IMR-90 (cell line): ENCODE data around the gene CCDC63.

Experiments used
- CEBPB ChIP-seq: IDR thresholded peaks from 2 replicates; pipeline ENCODE4 v1.6.1; 2012; ENCODE audit warnings: low read depth, low read length, improper control_type of control experiment
- MAFK ChIP-seq: IDR thresholded peaks from 2 replicates; pipeline ENCODE4 v1.6.1; 2012; ENCODE audit warnings: low read depth, low read length, improper control_type of control experiment
- NFE2L2 ChIP-seq: fragments of 150-350 bp; IDR thresholded peaks from 2 replicates; pipeline ENCODE4 v1.6.1; 2016; ENCODE audit warnings: low read depth, mild to moderate bottlenecking, low read length
- POLR2A ChIP-seq: IDR thresholded peaks from 2 replicates; pipeline ENCODE4 v1.6.1; 2012; ENCODE audit warnings: mild to moderate bottlenecking, low read depth, low read length
- RFX5 ChIP-seq: IDR thresholded peaks from 2 replicates; pipeline ENCODE4 v1.8.0; 2012; ENCODE audit warnings: low read depth, mild to moderate bottlenecking, low read length, moderate library complexity
- SMC3 ChIP-seq: fragments of 150-350 bp; IDR thresholded peaks from 2 replicates; pipeline ENCODE4 v1.6.1; 2016; ENCODE audit warnings: low read depth, mild to moderate bottlenecking, antibody characterized with exemption, low read length, moderate library complexity
- TF ChIP-seq, protein P1 (sequence below): conservative IDR thresholded peaks from 2 replicates; pipeline ENCODE4 v1.5.1; 2012; ENCODE audit warnings: mild to moderate bottlenecking, low read depth, low read length, improper control_type of control experiment
- TF ChIP-seq, protein P2 (sequence below): fragments of 150-350 bp; IDR thresholded peaks from 2 replicates; pipeline ENCODE4 v1.6.1; 2017; ENCODE audit warnings: mild to moderate bottlenecking, antibody characterized with exemption, low read length, low read depth

DNA sequence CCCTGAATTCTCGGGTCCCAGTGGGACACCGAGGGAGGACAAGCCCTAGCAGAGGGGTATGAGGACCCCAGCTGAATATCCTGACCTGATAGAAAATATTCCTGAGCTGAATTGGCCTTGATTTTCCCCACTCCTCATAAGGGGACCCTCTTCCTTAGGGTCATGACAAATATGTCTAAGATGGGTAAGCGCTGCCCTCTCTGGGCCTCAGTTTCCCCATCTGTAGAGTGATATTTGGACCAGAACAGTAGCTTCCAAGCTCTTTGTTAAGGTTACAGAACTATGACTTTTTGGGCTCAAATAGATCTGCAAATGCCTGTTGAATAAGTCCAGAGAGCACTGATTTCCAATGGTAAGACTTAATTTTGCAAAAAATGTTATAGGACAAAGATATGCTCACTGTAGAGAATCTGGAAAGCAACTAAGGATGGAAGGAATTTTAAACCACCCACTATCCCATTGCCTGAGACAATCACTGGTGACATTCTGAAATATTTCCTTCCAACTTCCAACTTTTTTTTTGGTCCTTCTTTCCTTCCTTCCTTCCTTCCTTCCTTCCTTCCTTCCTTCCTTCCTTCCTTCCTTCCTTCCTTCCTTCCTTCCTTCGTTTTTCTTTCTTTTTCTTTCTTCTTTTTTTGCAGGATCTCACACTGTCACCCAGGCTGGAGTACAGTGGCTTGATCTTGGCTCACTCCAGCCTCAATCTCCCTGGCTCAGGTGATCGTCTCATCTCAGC lies 41.6 kb downstream of the CCDC63 start:
- no peak for TF ChIP-seq MAFK
- TF ChIP-seq, protein P1, sequence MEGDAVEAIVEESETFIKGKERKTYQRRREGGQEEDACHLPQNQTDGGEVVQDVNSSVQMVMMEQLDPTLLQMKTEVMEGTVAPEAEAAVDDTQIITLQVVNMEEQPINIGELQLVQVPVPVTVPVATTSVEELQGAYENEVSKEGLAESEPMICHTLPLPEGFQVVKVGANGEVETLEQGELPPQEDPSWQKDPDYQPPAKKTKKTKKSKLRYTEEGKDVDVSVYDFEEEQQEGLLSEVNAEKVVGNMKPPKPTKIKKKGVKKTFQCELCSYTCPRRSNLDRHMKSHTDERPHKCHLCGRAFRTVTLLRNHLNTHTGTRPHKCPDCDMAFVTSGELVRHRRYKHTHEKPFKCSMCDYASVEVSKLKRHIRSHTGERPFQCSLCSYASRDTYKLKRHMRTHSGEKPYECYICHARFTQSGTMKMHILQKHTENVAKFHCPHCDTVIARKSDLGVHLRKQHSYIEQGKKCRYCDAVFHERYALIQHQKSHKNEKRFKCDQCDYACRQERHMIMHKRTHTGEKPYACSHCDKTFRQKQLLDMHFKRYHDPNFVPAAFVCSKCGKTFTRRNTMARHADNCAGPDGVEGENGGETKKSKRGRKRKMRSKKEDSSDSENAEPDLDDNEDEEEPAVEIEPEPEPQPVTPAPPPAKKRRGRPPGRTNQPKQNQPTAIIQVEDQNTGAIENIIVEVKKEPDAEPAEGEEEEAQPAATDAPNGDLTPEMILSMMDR: no peak
- TF ChIP-seq NFE2L2: no peak
- TF ChIP-seq RFX5: no peak
- no peak for TF ChIP-seq POLR2A
- TF ChIP-seq CEBPB: no peak
- no peak for TF ChIP-seq SMC3
- TF ChIP-seq, protein P2, sequence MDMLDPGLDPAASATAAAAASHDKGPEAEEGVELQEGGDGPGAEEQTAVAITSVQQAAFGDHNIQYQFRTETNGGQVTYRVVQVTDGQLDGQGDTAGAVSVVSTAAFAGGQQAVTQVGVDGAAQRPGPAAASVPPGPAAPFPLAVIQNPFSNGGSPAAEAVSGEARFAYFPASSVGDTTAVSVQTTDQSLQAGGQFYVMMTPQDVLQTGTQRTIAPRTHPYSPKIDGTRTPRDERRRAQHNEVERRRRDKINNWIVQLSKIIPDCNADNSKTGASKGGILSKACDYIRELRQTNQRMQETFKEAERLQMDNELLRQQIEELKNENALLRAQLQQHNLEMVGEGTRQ: no peak
